Right lobe of liver (tissue), 6 donors: ENCODE measurements around the gene GIMAP6. TPM values are rescaled to one million over a fixed set of nuclear protein-coding genes. Genes with fewer than 3 reads are reported as not detected.

Source experiments
- ATAC-seq, 4 donors: fragments of 200-7000 bp; cut with Tn5 transposase; one replicate each; pipeline ENCODE4 v1.9.1; 2020; ENCODE audit warnings: mild to moderate bottlenecking in 4 of 4, moderate library complexity in 4 of 4
- DNase-seq, 3 donors: peaks; one replicate each; pipeline ENCODE4 v3.0.0-alpha.2; 2020
- H3K27ac ChIP-seq, 3 donors: fragments of 200-600 bp; one replicate each; pipeline ENCODE4 v1.8.0; 2022
- H3K27me3 ChIP-seq, 2 donors: fragments of 200-600 bp; one replicate each; pipeline ENCODE4 v1.8.0; 2022
- H3K36me3 ChIP-seq, 4 donors: fragments of 200-600 bp; sonication (generic) in 1 of 4; one replicate each; pipeline versions ENCODE4 v1.5.1 to v1.8.0; 2017 to 2022; ENCODE audit warnings: control low read depth in 1 of 4
- H3K4me1 ChIP-seq, 4 donors: fragments of 200-600 bp; sonication (generic) in 1 of 4; one replicate each; pipeline versions ENCODE4 v1.5.1 to v1.8.0; 2017 to 2022; ENCODE audit warnings: control low read depth in 1 of 4
- H3K4me3 ChIP-seq, 3 donors: fragments of 200-600 bp; one replicate each; pipeline ENCODE4 v1.8.0; 2022
- H3K9me3 ChIP-seq, 4 donors: fragments of 200-600 bp; sonication (generic) in 1 of 4; one replicate each; pipeline versions ENCODE4 v1.5.1 to v1.8.0; 2017 to 2022; ENCODE audit warnings: control low read depth in 1 of 4
- CTCF ChIP-seq, 4 donors: fragments of 200-600 bp in 3 of 4; fragments of 450-650 bp in 1 of 4; IDR thresholded peaks; one replicate each; pipeline versions ENCODE4 v1.5.1 to v1.8.0; 2016 to 2022; ENCODE audit warnings: antibody characterized with exemption in 4 of 4, mild to moderate bottlenecking in 2 of 4
- POLR2A ChIP-seq: fragments of 450-650 bp; IDR thresholded peaks from one replicate; pipeline ENCODE4 v1.6.1; 2017; ENCODE audit warnings: antibody characterized with exemption, mild to moderate bottlenecking
- WGBS: methylation state at CpG from one replicate; pipeline ENCODE4 v1.1.6; 2018; ENCODE audit warnings: low coverage, low lambda C conversion rate; ENCODE audit not compliant: insufficient coverage; ENCODE audit errors: missing lambda C conversion rate; 5-methylcytosine and 5-hydroxymethylcytosine counted together
- intact Hi-C, 2 donors: fragments of 100-400 bp; cut with DNase I; formaldehyde crosslinking; loops; one replicate each; pipeline versions ENCODE4 v1.11.2 to v1.14.1; 2022
- total RNA-seq, 6 experiments: library from RNA; depleted of rRNA in 2 of 6; stranded (reverse); fragments of >200 nt in 2 of 6; fragmentation: NEBNext Ultra II Directional in 3 of 6; extraction: Animal tissue kit (Norgen Biotek cat#: 25700) in 3 of 6; gene quantifications; one replicate each; pipeline versions ENCODE4 v1.1.0 to v1.2.4, GENCODE V29; 2016 to 2023
- donor health status: DM: no; HTN: yes; CAD: no.
- donor health status: DM: no; HTN: no; CAD: no.
- donor health status: DM: no; HTN: no; CAD: no.
- donor health status: DM: no; HTN: yes; CAD: no.
- donor health status: DM: no; HTN: yes; CAD: no.

GIMAP6 gene
- total RNA-seq, 6 experiments from 2014 or later, result 4.7 to 10.2 (median 8.4) TPM

GRCh38 chr7:150595361-150595760 lies 36.8 kb downstream of the GIMAP6 start:
- Histone ChIP-seq H3K9me3 (peaks cover 0 to 6% (median 0%) of the 10 kb centered on the region in 4 donors), H3K27ac (no peak overlapping the region), H3K36me3 (no peaks in the 10 kb centered on the region), H3K27me3 (no peaks in the 10 kb centered on the region), H3K4me3 (no peak overlapping the region), H3K4me1 (no peaks in the 10 kb centered on the region)
- WGBS, result 18% methylated on average over 2 of the region's 2 CpGs
- DNase-seq (no peak), ATAC-seq (no peak)
- intact Hi-C loops, result no loop called here
- TF ChIP-seq POLR2A (no peak), CTCF (IDR thresholded peaks at IDR 0.05) (no peak)

DNA sequence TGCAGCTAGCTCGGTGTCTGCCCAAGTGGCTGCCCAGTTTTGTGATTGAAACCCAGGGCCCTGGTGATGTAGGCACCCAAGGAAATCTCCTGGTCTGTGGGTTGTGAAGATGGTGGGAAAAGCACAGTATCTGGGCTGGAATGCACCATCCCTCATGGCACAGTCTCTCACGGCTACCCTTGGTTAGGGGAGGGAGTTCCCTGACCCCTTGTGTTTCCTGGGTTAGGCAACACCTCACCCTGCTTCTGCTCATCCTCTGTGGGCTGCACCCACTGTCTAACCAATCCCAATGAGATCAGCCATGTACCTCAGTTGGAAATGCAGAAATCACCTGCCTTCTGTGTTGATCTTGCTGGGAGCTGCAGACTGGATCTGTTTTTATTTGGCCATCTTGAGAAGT lies 37.4 kb downstream of the GIMAP6 start:
- Histone ChIP-seq H3K27me3 (no peaks in the 10 kb centered on the region), H3K4me1 (no peaks in the 10 kb centered on the region), H3K4me3 (no peak overlapping the region), H3K36me3 (no peaks in the 10 kb centered on the region), H3K9me3 (peaks cover 0 to 6% (median 0%) of the 10 kb centered on the region in 4 donors), H3K27ac (no peak overlapping the region)
- DNase-seq (no peak), ATAC-seq (no peak)
- no CpG with 5 or more reads among the region's 2 CpGs for WGBS
- intact Hi-C loops, result no loop called here
- no peak for TF ChIP-seq CTCF (IDR thresholded peaks at IDR 0.05)
- TF ChIP-seq POLR2A, result no peak

DNA sequence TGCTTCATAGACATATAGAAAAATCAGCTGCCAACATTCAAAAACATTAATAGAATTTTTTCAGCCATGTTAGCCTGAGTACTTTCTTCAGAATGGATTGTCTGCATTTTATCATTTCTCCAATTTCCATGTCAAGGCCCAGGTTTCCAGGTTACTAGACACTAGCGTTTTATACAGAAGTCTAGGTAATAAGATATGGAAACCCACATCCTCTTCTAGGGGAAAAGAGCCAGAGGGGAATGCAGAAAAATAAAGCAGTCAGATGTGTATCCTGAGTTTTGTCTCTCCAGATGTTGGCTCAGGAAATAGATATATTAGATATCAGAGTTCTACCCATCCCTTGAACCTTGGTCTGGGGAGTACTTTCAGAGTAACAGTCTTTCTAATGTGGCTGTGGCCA lies 44.6 kb downstream of the GIMAP6 start:
- peaks cover 0 to 13% (median 0%) of the 10 kb centered on the region in 4 donors for H3K4me1 ChIP-seq
- TF ChIP-seq CTCF (IDR thresholded peaks at IDR 0.05), result no peak
- no peak for TF ChIP-seq POLR2A
- H3K4me3 ChIP-seq, result no peak overlapping the region
- DNase-seq, result no peak
- no peaks in the 10 kb centered on the region for H3K36me3 ChIP-seq
- WGBS, result 44% methylated on average over 1 of the region's 1 CpG
- H3K27me3 ChIP-seq, result no peaks in the 10 kb centered on the region
- H3K27ac ChIP-seq, result peak overlapping the region in 1 of 3 donors; percentile 33
- no peak for ATAC-seq
- H3K9me3 ChIP-seq, result no peaks in the 10 kb centered on the region
- intact Hi-C loops, result no loop called here

- ATAC-seq (peak; percentile 83 to 96 (median 92)), DNase-seq (no peak)
- H3K36me3 ChIP-seq, result no peaks in the 10 kb centered on the region
- intact Hi-C loops, result no loop called here
- no peaks in the 10 kb centered on the region for H3K9me3 ChIP-seq
- peak overlapping the region in 2 of 3 donors; percentile 9 to 33 for H3K27ac ChIP-seq
- H3K4me3 ChIP-seq, result no peak overlapping the region
- no peak for TF ChIP-seq POLR2A
- peaks cover 0 to 13% (median 0%) of the 10 kb centered on the region in 4 donors for H3K4me1 ChIP-seq
- no peaks in the 10 kb centered on the region for H3K27me3 ChIP-seq
These were observed 45.4 kb downstream of the GIMAP6 start for GRCh38 chr7:150586785-150587152.

GRCh38 chr7:150586068-150586784 lies 46.0 kb downstream of the GIMAP6 start:
- peak overlapping the region in 2 of 3 donors; percentile 9 to 33 for H3K27ac ChIP-seq
- TF ChIP-seq POLR2A (no peak), CTCF (IDR thresholded peaks at IDR 0.05) (no peak)
- H3K9me3 ChIP-seq, result no peaks in the 10 kb centered on the region
- WGBS, result 23% methylated on average over 4 of the region's 4 CpGs
- no peak overlapping the region for H3K4me3 ChIP-seq
- ATAC-seq, result peak; percentile 69 to 80 (median 72)
- peaks cover 0 to 13% (median 0%) of the 10 kb centered on the region in 4 donors for H3K4me1 ChIP-seq
- intact Hi-C loops, result no loop called here
- no peaks in the 10 kb centered on the region for H3K27me3 ChIP-seq
- no peak for DNase-seq
- H3K36me3 ChIP-seq, result no peaks in the 10 kb centered on the region
